ENCODE measurements around the gene RHBDL2. TPM values are rescaled to one million over a fixed set of nuclear protein-coding genes. Genes with fewer than 3 reads are reported as not detected.

The RHBDL2 gene
- total and polyA plus RNA-seq, 2 donors (not counting 3 experiments of a cell fraction or from before 2014, with no cell fraction given): 0.06 to 1.4 TPM

- Histone ChIP-seq H3K79me2 (ENCODE audit: control insufficient read depth, insufficient read depth, low read length) (peaks cover 8% of the 10 kb centered on the region), H3K27ac (ENCODE audit: insufficient read depth, low read depth, low read length) (peak within 1 kb of the TSS; percentile 12), H3K9ac (replicated peaks; ENCODE audit: extremely low read depth, insufficient read depth, low read length) (peak within 1 kb of the TSS; percentile 59), H3K9me1 (replicated peaks; ENCODE audit: control insufficient read depth, extremely low read depth, insufficient read depth, low read length) (no peaks in the 10 kb centered on the region), H3K36me3 (ENCODE audit: control insufficient read depth in 2 of 2, extremely low read depth in 1 of 2, insufficient read depth in 2 of 2, low read length in 2 of 2) (no peaks in the 10 kb centered on the region), H2AFZ (ENCODE audit: low read depth, low read length) (peak within 1 kb of the TSS; percentile 90), H3K4me2 (ENCODE audit: insufficient read depth, low read length) (peak within 1 kb of the TSS; percentile 88), H3K4me3 (replicated peaks in 1 of 3; ENCODE audit: insufficient read depth in 1 of 3, low read depth in 1 of 3, low read length in 3 of 3) (peak within 1 kb of the TSS; percentile 74 to 86 (median 83)), H3K4me1 (ENCODE audit: control insufficient read depth, extremely low read depth, insufficient read depth, low read length) (peaks cover 12% of the 10 kb centered on the region), H3K9me3 (replicated peaks; ENCODE audit: control insufficient read depth, insufficient read depth, low read length) (no peaks in the 10 kb centered on the region), H3K27me3 (ENCODE audit: control insufficient read depth in 2 of 2, insufficient read depth in 2 of 2, low read length in 2 of 2) (no peaks in the 10 kb centered on the region), H4K20me1 (replicated peaks; ENCODE audit: control insufficient read depth, extremely low read depth, insufficient read depth, low read length) (no peaks in the 10 kb centered on the region)
- TF ChIP-seq CTCF (IDR thresholded peaks at IDR 0.05; ENCODE audit: extremely low read depth in 1 of 2, insufficient read depth in 1 of 2, low read depth in 1 of 2, low read length in 2 of 2) (no peak), MYC (IDR thresholded peaks at IDR 0.05; ENCODE audit: low read depth, low read length) (no peak), FOS (IDR thresholded peaks at IDR 0.05; ENCODE audit: borderline replicate concordance, insufficient read depth, low read length) (no peak), MAX (IDR thresholded peaks at IDR 0.05; ENCODE audit: insufficient read depth, insufficient read length) (no peak), JUN (IDR thresholded peaks at IDR 0.05; ENCODE audit: borderline replicate concordance, insufficient read depth, insufficient read length, low read depth) (no peak), POLR2AphosphoS5 (IDR thresholded peaks at IDR 0.05; ENCODE audit: insufficient read depth, low read depth, low read length) (peak; percentile 79), EZH2 (IDR thresholded peaks at IDR 0.05; ENCODE audit: borderline replicate concordance, low read depth, low read length, severe bottlenecking) (no peak), GATA2 (IDR thresholded peaks at IDR 0.05; ENCODE audit: insufficient read depth, insufficient read length, low read depth, low read length) (no peak), POLR2A (IDR thresholded peaks at IDR 0.05; ENCODE audit: low read depth, low read length) (peak; percentile 89)
- peak; percentile 97 for FAIRE-seq
- POLR2A ChIA-PET: interaction anchor here (0.8 kb wide), 1 partner anchor 154 kb away, joined by 3 read pairs; no protein-coding TSS in a partner anchor
- dilution Hi-C loops (cut with MboI; ENCODE audit: extremely low pct_ligation_motif_present, low sequenced_read_pairs) (no loop called here), intact Hi-C loops (cut with micrococcal nuclease) (loop anchor here (1.0 kb wide), 2 partner anchors 14 to 118 kb away; partner anchors contain the start of genes AKIRIN1 and RRAGC)
- DNase-seq (ENCODE audit: low read depth, low spot score): peak; percentile 98
- CTCF ChIA-PET: interaction anchor here (0.6 to 1.2 kb wide), 3 partner anchors 205 to 826 kb away, joined by 3 to 6 read pairs (median 3); partner anchors contain the start of gene POU3F1
- BruUV-seq (replicated peaks): TSS peak; percentile 67
Measured at GRCh38 chr1:38873027-38873969, 68.3 kb downstream of the RHBDL2 start, which contains the start of gene MYCBP. Gene MYCBP, minus strand, starts transcription at chr1:38873348. Its CDS starts 43 bp downstream, at chr1:38873305.
